K562 (cell line): ENCODE results near the gene ZNF326. TPM values are rescaled to one million over a fixed set of nuclear protein-coding genes. Genes with fewer than 3 reads are reported as not detected.

Source experiments
- ATAC-seq: fragments of 200-7000 bp; cut with Tn5 transposase; 3 replicates; pipeline ENCODE4 v1.9.1; 2020; ENCODE audit warnings: moderate library complexity
- BruUV-seq: library from RNA; stranded (reverse); fragments of 400-500 nt; replicated peaks from 2 replicates; lab custom pipeline; 2021; lab: Mats Ljungman, UMichigan
- CTCF ChIA-PET: fragments of 300-600 bp; formaldehyde crosslinking; extraction: SDS; loops from one replicate; lab custom pipeline; 2021; ENCODE audit warnings: low intra/inter-chr PET ratio; lab: Yijun Ruan, JAX
- POLR2A ChIA-PET: fragments of 300-600, 350-650 bp; sonication (Branson Sonifier 250); formaldehyde crosslinking; extraction: SDS; loops from one replicate; lab custom pipeline; 2021; ENCODE audit warnings: antibody characterized with exemption, inconsistent platforms; lab: Yijun Ruan, JAX
- DNase-seq, 4 experiments: peaks; one replicate each; pipeline versions ENCODE4 v3.0.0 to v3.0.0-alpha.2; 2011 to 2018; ENCODE audit warnings: low spot score in 3 of 4, mixed read lengths in 3 of 4; ENCODE audit errors: extremely low read depth in 1 of 4
- FAIRE-seq: peaks from 2 replicates; lab custom pipeline; 2011; peaks lifted over from hg19 to GRCh38; lab: Jason Lieb, UNC
- H2AFZ ChIP-seq: 2 replicates; pipeline ENCODE4 v1.6.0; 2011; ENCODE audit warnings: low read depth, low read length, control low read depth, inconsistent platforms
- H3K27ac ChIP-seq: fragments of 200-600 bp; 3 replicates; pipeline ENCODE4 v1.8.0; 2011; ENCODE audit warnings: low read depth, mild to moderate bottlenecking, control low read depth, inconsistent platforms, low read length, moderate library complexity, mixed read lengths; ENCODE audit errors: extremely low read depth
- H3K27me3 ChIP-seq, 2 experiments: fragments of 300-600 bp in 1 of 2; 2 replicates in 1 of 2; 3 replicates in 1 of 2; pipeline versions ENCODE4 v1.6.0 to v1.8.0; 2011; ENCODE audit warnings: inconsistent platforms in 2 of 2, low read length in 2 of 2, mild to moderate bottlenecking in 1 of 2, mixed read lengths in 1 of 2, moderate library complexity in 1 of 2; ENCODE audit not compliant: control insufficient read depth in 2 of 2, insufficient read depth in 2 of 2
- H3K36me3 ChIP-seq: fragments of 300-600 bp; 3 replicates; pipeline ENCODE4 v1.8.0; 2011; ENCODE audit warnings: mild to moderate bottlenecking, low read length, inconsistent platforms; ENCODE audit not compliant: control insufficient read depth, insufficient read depth
- H3K4me1 ChIP-seq, 2 experiments: fragments of 200-600 bp in 1 of 2; replicated peaks in 1 of 2; 2 replicates in 1 of 2; 3 replicates in 1 of 2; pipeline versions ENCODE4 v1.5.1 to v1.8.0; 2011; ENCODE audit warnings: inconsistent platforms in 2 of 2, low read length in 2 of 2, mild to moderate bottlenecking in 1 of 2, mixed read lengths in 1 of 2, moderate library complexity in 1 of 2; ENCODE audit not compliant: control insufficient read depth in 2 of 2, insufficient read depth in 2 of 2
- H3K4me2 ChIP-seq: 2 replicates; pipeline ENCODE4 v1.6.1; 2011; ENCODE audit warnings: low read length, control low read depth, inconsistent platforms, mixed read lengths; ENCODE audit not compliant: insufficient read depth
- H3K4me3 ChIP-seq: fragments of 200-600 bp; sonication (generic), shearing (Covaris generic); 2 replicates; pipeline ENCODE4 v1.5.1; 2016; ENCODE audit warnings: control low read depth, inconsistent platforms
- H3K79me2 ChIP-seq: fragments of 200-600 bp; 3 replicates; pipeline ENCODE4 v1.8.0; 2011; ENCODE audit warnings: low read length, inconsistent platforms; ENCODE audit not compliant: control insufficient read depth, insufficient read depth
- H3K9ac ChIP-seq, 2 experiments: 2 replicates each; pipeline versions ENCODE4 v1.6.0 to v1.6.1; 2011; ENCODE audit warnings: low read depth in 2 of 2, low read length in 2 of 2, control low read depth in 1 of 2, inconsistent platforms in 1 of 2, mild to moderate bottlenecking in 1 of 2, mixed read lengths in 1 of 2; ENCODE audit not compliant: insufficient read depth in 1 of 2
- H3K9me1 ChIP-seq: one replicate; pipeline ENCODE4 v1.6.0; 2011; ENCODE audit warnings: inconsistent platforms, mild to moderate bottlenecking, low read length, moderate library complexity; ENCODE audit not compliant: control insufficient read depth, insufficient read depth
- H3K9me3 ChIP-seq: replicated peaks from 2 replicates; pipeline ENCODE4 v1.5.1; 2011; ENCODE audit warnings: low read depth, low read length, inconsistent platforms; ENCODE audit not compliant: control insufficient read depth, insufficient read depth
- H4K20me1 ChIP-seq: replicated peaks from 2 replicates; pipeline ENCODE4 v1.6.1; 2011; ENCODE audit warnings: low read length, inconsistent platforms, mixed read lengths; ENCODE audit not compliant: control insufficient read depth, insufficient read depth
- CTCFL ChIP-seq: IDR thresholded peaks from 2 replicates; pipeline ENCODE4 v1.6.1; 2011; ENCODE audit warnings: borderline replicate concordance, low read depth, mild to moderate bottlenecking, moderate library complexity, low read length; ENCODE audit not compliant: insufficient read depth, poor library complexity, severe bottlenecking
- GATA2 ChIP-seq: sonication (generic); formaldehyde crosslinking; IDR thresholded peaks from 2 replicates; pipeline ENCODE4 v1.4.0; 2020; ENCODE audit warnings: mild to moderate bottlenecking, missing genetic modification reagents
- GATAD2B ChIP-seq: fragments of 450-650 bp; IDR thresholded peaks from 2 replicates; pipeline ENCODE4 v1.6.1; 2017; ENCODE audit warnings: mild to moderate bottlenecking, borderline replicate concordance
- MCM7 ChIP-seq, 2 experiments: fragments of 450-650 bp; IDR thresholded peaks; 2 replicates each; pipeline ENCODE4 v1.6.1; 2016 to 2018
- ZNF764 ChIP-seq: fragments of 250-450 bp; sonication (Bioruptor Pico); IDR thresholded peaks from 2 replicates; pipeline ENCODE4 v1.4.0; 2020; ENCODE audit warnings: low read depth, mild to moderate bottlenecking, moderate library complexity
- WGBS: fragments of 100-300 bp; shearing (Covaris generic); methylation state at CpG from one replicate; pipeline ENCODE4 v1.1.6; 2016; ENCODE audit warnings: low coverage, mixed read lengths; ENCODE audit not compliant: insufficient coverage; ENCODE audit errors: missing lambda C conversion rate; 5-methylcytosine and 5-hydroxymethylcytosine counted together
- in situ Hi-C: fragments of 300-500 bp; cut with MboI; formaldehyde crosslinking; loops from 4 replicates; pipeline ENCODE4 v1.15.0; 2018; ENCODE audit warnings: inconsistent platforms, mixed read lengths
- intact Hi-C: fragments of 100-400 bp; cut with micrococcal nuclease; formaldehyde crosslinking; loops from 2 replicates; pipeline ENCODE4 v1.14.2; 2022
- polyA plus RNA-seq, 8 experiments: library from polyadenylated mRNA; depleted of rRNA in 4 of 8; stranded (reverse) in 5 of 8; unstranded in 3 of 8; fragments of >200 nt; fragmentation: Nextera tagmentation in 2 of 8; fragmentation: Illumina TruSeq in 1 of 8; extraction: Ambion mirVana in 2 of 8; extraction: Trizol in 1 of 8; gene quantifications; 2 replicates each; pipeline versions ENCODE4 v1.2.1 to v1.2.3, GENCODE V29; 2011 to 2014; ENCODE audit warnings: inconsistent platforms in 1 of 8, missing spikeins in 1 of 8
- total RNA-seq, 7 experiments: library from RNA; depleted of rRNA in 6 of 7; stranded (reverse); fragments of >200 nt in 6 of 7; fragmentation: Illumina TruSeq in 2 of 7; extraction: Trizol in 2 of 7; gene quantifications; 2 replicates each; pipeline versions ENCODE4 v1.2.1 to v1.2.3, GENCODE V29; 2011 to 2021; ENCODE audit warnings: low replicate concordance in 1 of 7
- TF ChIP-seq, protein P1 (sequence below), 2 experiments: fragments of 450-650 bp in 1 of 2; sonication (generic) in 1 of 2; formaldehyde crosslinking in 1 of 2; IDR thresholded peaks in 1 of 2; conservative IDR thresholded peaks in 1 of 2; 2 replicates each; pipeline versions ENCODE4 v1.6.1 to v1.8.1; 2016 to 2023; ENCODE audit warnings: mild to moderate bottlenecking in 2 of 2, moderate library complexity in 2 of 2, inconsistent platforms in 1 of 2, missing genetic modification reagents in 1 of 2

Gene ZNF326
- total and polyA plus RNA-seq, 9 of the 15 experiments (the other 6 are each of a cell fraction or from before 2014, with no cell fraction given), result 7.2 to 33.2 (median 20.1) TPM

DNA sequence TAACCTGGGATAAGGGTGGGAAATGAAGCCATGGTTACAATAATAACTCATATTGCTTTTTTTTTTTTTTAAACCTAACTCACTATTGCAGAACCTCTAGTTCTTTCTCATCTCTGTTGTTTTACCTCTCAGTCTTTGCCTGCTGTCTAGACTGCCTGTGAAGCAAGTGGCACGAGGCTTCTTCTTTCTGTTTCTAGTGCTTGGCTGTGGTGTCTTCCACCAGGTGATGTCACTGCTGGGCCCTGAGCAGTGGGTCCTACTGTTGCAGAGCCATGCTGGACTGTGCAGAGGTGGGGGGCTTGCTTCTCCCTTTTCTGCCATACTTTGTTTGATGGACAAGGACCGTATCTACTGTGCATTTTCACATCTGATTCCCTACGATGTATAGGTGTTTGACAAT, 51.7 kb downstream of the ZNF326 start:
- 2% methylated on average over 3 of the region's 3 CpGs for WGBS
- Histone ChIP-seq H3K9me1 (no peaks in the 10 kb centered on the region), H3K4me3 (no peak overlapping the region), H3K9ac (no peak overlapping the region; a peak in 1 of 4 replicates), H2AFZ (no peak overlapping the region)
- TF ChIP-seq, protein P1, sequence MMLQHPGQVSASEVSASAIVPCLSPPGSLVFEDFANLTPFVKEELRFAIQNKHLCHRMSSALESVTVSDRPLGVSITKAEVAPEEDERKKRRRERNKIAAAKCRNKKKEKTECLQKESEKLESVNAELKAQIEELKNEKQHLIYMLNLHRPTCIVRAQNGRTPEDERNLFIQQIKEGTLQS (IDR thresholded peaks at IDR 0.05), result no peak
- TF ChIP-seq, protein P1 (CRISPR knock-in tag; conservative IDR thresholded peaks at IDR 0.05), result no peak
- TF ChIP-seq MCM7 (IDR thresholded peaks at IDR 0.05) (no peak), ZNF764 (CRISPR knock-in tag) (no peak), GATA2 (CRISPR knock-in tag) (no peak), CTCFL (no peak), GATAD2B (no peak)
- TF ChIP-seq, all 486 proteins: peak for 0
- Histone ChIP-seq H3K27me3 (peaks cover 12 to 20% of the 10 kb centered on the region in 2 experiments), H3K27ac (no peak overlapping the region), H3K4me1 (no peaks in the 10 kb centered on the region), H3K4me2 (no peak overlapping the region), H3K79me2 (no peaks in the 10 kb centered on the region), H3K36me3 (no peaks in the 10 kb centered on the region), H3K9me3 (no peaks in the 10 kb centered on the region), H4K20me1 (no peaks in the 10 kb centered on the region)
- no peak for DNase-seq
- intact Hi-C loops (loop anchor here (5.0 to 10.0 kb wide), 2 partner anchors 66 to 1118 kb away; no protein-coding TSS in a partner anchor), in situ Hi-C loops (no loop called here)
- ATAC-seq, result peak; percentile 59
- CTCF ChIA-PET, result interaction anchor here (1.5 to 1.9 kb wide), 2 partner anchors 102 to 1119 kb away, joined by 6 read pairs; no protein-coding TSS in a partner anchor
- BruUV-seq, result no TSS peak
- POLR2A ChIA-PET, result interaction anchor here (2.1 kb wide), 1 partner anchor 30 kb away, joined by 5 read pairs; no protein-coding TSS in a partner anchor
- no peak for FAIRE-seq
